ENCODE measurements around the gene NHS.
"Not testable (repeated sequence)": the region's sequence is repeated elsewhere in the genome, so short reads cannot be mapped to it uniquely, and the experiment has no call there.

The NHS gene

GRCh38 chrX:17568804-17569203 lies 193.8 kb downstream of the NHS start:
- FAIRE-seq; DNase-seq (ENCODE audit: insufficient read length, low spot score): not testable (repeated sequence)

- DNase-seq (ENCODE audit: insufficient read length, low spot score) (no peak), FAIRE-seq (no peak)
These were observed 204.0 kb downstream of the NHS start for GRCh38 chrX:17579026-17579425.

- FAIRE-seq: no peak
- DNase-seq (ENCODE audit: insufficient read length, low spot score): no peak
These were observed 205.6 kb downstream of the NHS start for GRCh38 chrX:17580539-17581152.

GRCh38 chrX:17581641-17582040 lies 206.6 kb downstream of the NHS start:
- DNase-seq (ENCODE audit: insufficient read length, low spot score) (no peak), FAIRE-seq (no peak)

GRCh38 chrX:17584248-17584681 lies 209.3 kb downstream of the NHS start:
- no peak for DNase-seq (ENCODE audit: insufficient read length, low spot score)
- FAIRE-seq: no peak

GRCh38 chrX:17585006-17585405 lies 210.0 kb downstream of the NHS start:
- no peak for DNase-seq (ENCODE audit: insufficient read length, low spot score)
- no peak for FAIRE-seq

GRCh38 chrX:17587366-17587765 lies 212.4 kb downstream of the NHS start:
- DNase-seq (ENCODE audit: insufficient read length, low spot score) (no peak), FAIRE-seq (no peak)

GRCh38 chrX:17588303-17588702 lies 213.3 kb downstream of the NHS start:
- DNase-seq (ENCODE audit: insufficient read length, low spot score) (no peak), FAIRE-seq (no peak)

GRCh38 chrX:17590892-17591740 lies 216.1 kb downstream of the NHS start:
- no peak for DNase-seq (ENCODE audit: insufficient read length, low spot score)
- FAIRE-seq: peak; percentile 77

- DNase-seq (ENCODE audit: insufficient read length, low spot score): no peak
- no peak for FAIRE-seq
These were observed 216.7 kb downstream of the NHS start for GRCh38 chrX:17591741-17592110.

- DNase-seq (ENCODE audit: insufficient read length, low spot score) (no peak), FAIRE-seq (no peak)
These were observed 217.1 kb downstream of the NHS start for GRCh38 chrX:17592117-17592516.

- no peak for DNase-seq (ENCODE audit: insufficient read length, low spot score)
- FAIRE-seq: no peak
These were observed 219.7 kb downstream of the NHS start for GRCh38 chrX:17594693-17595092.

- no peak for FAIRE-seq
- no peak for DNase-seq (ENCODE audit: insufficient read length, low spot score)
These were observed 220.5 kb downstream of the NHS start for GRCh38 chrX:17595456-17596035.

GRCh38 chrX:17596061-17596460 lies 221.1 kb downstream of the NHS start:
- no peak for FAIRE-seq

GRCh38 chrX:17596546-17597205 lies 221.7 kb downstream of the NHS start:
- DNase-seq (ENCODE audit: insufficient read length, low spot score) (no peak), FAIRE-seq (no peak)

More at GRCh38 chrX:17596061-17596460, 221.1 kb downstream of the NHS start:
- no peak for DNase-seq (ENCODE audit: insufficient read length, low spot score)

- DNase-seq (ENCODE audit: insufficient read length, low spot score) (no peak), FAIRE-seq (no peak)
These were observed 222.3 kb downstream of the NHS start for GRCh38 chrX:17597327-17597726.

GRCh38 chrX:17597836-17598439 lies 222.9 kb downstream of the NHS start:
- DNase-seq (ENCODE audit: insufficient read length, low spot score) (no peak), FAIRE-seq (no peak)

- DNase-seq (ENCODE audit: insufficient read length, low spot score) (no peak), FAIRE-seq (no peak)
These were observed 226.6 kb downstream of the NHS start for GRCh38 chrX:17601441-17602200.

- DNase-seq (ENCODE audit: insufficient read length, low spot score): no peak
- FAIRE-seq: no peak
These were observed 227.2 kb downstream of the NHS start for GRCh38 chrX:17602245-17602644.

- no peak for FAIRE-seq
These were observed 228.2 kb downstream of the NHS start for GRCh38 chrX:17603196-17603595.

More at GRCh38 chrX:17603196-17603595, 228.2 kb downstream of the NHS start:
- no peak for DNase-seq (ENCODE audit: insufficient read length, low spot score)
